GM19397 (cell line): ENCODE data around the gene CARD19.
A peak's percentile ranks its signal among the peaks of the same experiment; 100 is the strongest.

Experiments used
- ATAC-seq: cut with Tn5 transposase; IDR thresholded peaks from one replicate; pipeline ENCODE4 v1.9.1; 2021; ENCODE audit warnings: mild to moderate bottlenecking, moderate library complexity; ENCODE audit not compliant: unreplicated experiment

Gene CARD19

DNA sequence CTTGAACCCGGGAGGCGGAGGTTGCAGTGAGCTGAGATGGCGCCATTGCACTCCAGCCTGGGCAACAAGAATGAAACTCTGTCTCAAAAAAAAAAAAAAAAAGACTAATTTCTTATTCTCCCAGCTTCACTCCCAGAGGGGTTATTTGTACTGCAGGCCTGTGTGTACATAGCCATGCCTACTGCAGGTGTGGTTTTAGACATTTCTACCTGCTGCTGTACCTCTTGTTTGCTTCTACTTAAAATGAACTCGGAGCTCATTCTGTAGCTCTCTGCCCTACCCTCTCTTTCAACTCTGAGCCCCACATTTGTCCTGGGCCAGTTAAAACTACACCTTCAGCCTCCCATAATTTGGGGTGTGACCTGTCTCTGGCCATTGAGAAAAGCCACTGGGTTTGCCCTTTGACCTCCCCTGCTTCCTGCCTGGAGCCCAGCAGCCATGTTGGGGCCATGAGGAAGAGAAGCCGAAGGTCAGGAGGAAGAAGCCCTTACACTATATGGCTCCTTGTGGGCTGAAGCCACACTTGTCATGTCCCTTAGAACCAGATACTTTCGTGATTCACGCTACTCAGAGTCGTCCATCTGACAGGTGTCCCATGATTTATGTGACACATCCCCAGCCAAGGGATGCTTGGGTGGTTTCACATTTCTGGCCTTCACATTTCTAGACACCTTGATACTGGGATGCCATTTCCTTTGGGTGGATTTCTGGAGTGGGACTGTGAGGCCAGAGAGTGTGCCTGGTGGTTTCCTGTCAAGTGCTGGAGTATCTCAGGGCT is 9.4 kb upstream of the CARD19 start:
- no peak for ATAC-seq

DNA sequence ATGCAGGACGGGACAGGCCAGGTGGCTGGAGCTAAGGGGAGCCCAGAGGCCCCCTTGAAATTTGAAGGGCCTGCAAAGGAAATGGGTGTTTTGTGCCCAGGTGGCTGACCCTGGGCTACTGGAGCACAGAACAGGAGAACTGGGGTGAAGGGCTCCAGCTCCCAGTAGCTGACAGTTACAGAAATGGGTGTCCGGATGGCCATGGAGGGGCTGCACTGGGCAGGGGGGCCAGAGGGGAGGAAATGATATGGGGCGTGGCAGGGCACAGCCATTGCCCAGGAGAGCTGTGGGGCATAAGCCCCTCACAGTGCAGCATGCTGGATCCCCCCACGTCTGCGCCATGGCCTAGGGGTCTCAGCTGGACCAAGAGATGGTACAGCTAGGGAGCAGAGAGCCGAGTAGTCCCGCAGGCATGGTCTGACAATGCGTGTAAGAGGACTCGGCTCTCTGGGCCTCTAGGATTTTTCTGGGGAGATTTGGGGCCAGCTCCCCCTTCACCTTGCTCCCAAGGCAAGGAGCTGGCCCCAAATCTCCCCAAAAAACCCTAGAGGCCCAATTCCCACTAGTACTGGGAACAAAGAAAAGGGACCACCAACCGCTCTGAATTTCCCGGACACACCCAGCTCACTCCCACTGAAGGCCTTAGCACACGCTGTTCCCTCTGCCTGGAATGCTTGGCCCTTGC is 7.9 kb upstream of the CARD19 start:
- ATAC-seq, result no peak

DNA sequence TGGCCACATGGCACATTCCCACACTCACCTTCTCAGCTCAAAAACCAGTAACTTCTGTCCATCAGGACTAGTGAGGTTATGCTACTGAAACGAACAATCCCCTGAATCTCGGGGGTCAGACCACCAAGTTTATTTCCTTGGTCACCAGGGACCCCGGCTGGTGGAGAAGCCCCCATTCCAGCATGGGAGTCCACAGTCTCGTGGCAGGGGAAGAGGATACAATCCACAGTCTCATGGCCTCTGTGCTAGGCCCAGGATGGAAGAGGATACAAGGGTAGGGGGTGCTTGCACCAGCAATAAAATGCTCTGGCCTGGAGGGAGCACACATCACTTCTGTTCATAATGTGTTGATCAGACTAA is 7.4 kb upstream of the CARD19 start:
- no peak for ATAC-seq

DNA sequence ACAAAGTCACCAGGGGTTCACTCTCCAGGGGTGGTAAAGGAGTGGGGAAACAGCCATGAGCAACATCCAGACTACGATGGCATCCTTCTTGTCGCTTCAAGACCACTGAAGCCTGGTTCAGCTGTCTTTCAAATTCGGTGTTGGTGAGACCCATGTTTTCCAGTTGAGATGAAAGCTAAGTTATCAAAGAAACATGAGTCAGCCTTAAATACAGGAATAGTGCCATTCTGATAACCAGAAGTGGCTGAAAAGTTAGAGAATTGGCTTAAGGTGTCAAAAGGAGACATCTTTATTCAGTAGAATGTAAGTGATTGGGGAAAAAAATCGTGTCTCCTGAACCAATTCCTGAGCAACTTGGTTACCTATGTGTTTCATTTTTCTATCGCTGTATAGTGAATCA is 7.0 kb upstream of the CARD19 start:
- ATAC-seq, result no peak

DNA sequence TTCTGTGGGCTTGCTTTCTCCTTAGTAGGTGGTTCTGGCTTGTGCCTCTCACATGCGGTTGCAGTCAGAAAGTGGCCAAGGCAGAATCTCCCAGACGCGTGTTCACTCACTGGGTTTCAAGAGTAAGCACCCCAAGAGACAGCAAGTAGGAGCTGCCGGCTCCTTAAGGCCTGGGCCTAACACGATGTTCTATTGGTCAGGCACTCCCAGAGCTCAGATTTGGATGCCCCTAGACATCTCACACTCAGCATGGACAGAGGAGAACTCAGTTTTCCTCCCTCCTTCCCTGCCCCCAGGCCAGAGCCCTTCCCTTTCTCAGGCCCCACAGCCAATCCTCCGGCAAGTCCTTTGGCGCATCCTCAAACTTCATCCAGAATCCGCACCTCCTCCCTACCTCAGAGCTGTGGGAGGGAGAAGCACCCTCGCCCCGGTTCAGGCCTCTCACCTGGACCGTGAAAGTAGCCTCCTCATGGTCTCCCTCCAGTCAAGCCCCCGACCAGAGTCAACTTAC is 6.5 kb upstream of the CARD19 start:
- no peak for ATAC-seq

DNA sequence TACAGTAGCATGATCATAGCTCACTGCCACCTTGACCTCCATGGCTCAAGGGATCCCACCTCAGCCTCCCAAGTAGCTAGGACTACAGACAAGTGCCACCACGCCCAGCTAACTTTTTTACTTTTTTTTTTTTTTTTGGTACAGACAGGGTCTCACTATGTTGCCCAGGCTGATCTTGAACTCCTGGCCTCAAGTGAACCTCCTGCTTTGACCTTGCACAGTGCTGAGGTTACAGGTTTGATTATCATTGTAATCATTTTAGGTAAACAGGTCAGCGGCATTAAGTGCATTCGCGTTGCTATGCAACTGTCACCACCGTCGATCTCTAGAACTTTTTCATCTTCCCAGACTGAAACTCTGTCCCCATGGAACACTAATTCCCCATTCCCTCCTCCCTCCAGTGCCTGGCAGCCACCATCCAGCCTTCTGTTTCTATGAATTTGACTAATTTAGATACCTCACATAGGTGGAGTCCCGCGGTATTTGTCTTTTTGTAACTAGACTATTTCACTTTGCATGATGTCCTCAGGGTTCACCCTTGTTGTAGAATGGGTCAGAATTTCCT is 5.8 kb upstream of the CARD19 start:
- no peak for ATAC-seq

DNA sequence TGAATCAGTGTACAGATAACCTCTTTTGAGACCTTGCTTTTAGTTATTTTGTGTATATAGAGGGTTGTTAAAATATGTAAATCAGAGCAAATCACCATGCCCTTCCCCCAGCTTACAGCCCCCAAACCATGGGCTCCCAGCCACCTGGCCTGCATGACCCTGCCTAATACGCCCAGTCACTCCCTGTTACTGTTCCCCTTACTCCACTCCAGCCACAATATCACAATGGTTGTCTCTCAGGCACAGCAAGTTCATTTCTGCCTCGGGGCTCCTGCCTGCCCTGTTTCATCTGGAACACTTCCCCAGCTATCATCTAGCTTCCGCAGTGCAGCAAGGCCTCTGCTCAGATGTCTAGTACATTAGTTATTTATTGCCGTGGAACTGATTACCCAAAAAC is 5.0 kb upstream of the CARD19 start:
- no peak for ATAC-seq

DNA sequence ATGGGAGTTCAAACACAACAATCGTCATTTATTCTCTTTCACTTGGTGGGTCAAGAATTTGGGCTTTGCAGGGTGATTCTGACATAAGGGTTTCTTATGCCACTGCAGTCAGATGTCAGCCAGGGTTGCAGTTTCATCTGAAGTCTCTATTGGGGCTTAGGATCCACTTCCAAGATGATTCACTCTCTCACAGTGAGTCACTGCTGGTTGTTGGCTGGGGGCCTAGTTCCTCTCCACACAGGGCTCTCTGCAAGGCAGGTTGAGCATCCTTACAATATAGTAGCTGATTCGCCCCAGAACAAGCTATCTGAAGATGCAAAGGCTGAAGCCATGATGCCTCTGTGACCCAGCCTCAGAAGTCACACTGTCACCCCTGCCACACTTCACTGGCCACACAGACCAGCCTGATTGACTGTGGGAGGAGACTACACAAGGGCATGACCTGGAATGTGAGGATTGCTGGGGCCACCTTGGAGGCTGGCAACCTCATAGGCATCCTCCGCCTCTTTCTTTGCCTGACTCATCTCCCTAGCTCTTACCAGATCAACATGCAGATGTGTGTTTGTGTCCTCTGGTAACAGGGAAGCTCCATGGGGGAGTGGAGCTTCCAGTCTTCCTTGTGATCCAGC is 4.5 kb upstream of the CARD19 start:
- ATAC-seq, result no peak

DNA sequence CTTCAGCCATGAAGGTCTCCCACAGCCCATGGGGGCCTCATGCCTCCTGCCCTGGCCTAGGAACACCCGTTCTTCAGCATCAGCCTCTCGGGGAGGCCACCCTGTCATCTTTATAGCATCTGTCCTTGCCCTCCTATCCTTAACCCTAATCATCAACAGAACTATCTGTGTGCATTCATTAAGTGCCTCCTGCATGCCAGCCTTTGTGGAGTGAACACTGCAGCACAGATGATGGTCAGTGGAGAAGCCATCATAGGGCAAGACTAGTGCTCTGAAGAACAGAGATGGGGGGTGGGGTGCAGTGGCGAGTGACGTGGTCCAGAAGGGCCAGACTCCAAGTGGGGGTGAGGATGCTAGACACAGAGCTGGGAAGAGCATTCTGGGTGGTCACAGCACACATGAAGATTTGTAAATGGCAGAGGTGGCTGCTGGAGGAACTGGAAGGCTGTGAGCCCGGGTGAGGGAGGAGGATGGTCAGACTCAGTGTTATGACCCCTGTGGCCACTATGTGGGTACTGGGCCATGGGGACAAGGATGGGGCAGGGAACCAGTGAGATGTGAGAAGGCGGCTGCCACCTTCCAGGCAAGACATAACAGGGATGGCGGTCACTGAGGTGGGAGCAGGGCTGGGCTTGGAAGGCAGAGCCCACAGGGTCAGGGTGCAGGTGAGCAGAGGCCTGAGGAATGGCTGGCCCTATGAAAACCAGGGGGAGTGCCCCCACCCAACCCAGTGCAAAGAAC is 3.6 kb upstream of the CARD19 start:
- ATAC-seq, result no peak

DNA sequence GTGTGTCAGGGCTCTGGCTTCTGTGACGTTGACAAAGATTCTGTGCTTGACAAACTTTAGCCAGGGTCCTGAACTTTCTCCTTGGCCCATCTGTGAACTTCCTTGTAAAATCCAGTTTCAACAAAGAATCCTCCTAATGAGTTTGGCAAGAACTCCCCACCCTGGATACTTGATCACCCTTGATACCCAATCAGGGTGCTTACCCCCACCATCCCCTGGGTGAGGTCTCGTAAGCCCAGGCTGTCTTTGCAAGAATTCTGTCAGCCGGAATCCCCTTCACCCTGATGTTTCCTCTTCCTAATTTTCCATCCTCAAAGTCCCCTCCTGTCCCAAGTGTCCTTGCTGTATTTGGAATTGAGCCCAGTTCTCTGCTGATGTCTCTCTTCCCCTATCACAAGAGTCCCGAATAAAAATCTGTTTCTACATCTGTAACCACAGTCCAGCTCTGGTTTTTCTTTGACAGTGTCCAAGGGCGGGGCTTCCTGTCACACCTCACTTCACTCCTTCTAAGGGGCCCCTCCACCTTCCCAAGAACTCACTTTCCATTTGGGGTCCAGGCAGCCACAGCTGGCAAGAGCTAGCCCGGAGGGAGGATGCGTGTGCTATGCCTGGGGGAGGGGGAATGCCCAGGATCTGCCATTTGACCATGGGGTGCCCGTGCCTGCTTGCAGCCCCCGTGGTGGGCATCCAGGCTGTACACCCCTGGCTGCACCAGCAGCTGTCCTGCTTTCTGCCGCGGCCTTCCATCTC is 2.7 kb upstream of the CARD19 start:
- no peak for ATAC-seq

DNA sequence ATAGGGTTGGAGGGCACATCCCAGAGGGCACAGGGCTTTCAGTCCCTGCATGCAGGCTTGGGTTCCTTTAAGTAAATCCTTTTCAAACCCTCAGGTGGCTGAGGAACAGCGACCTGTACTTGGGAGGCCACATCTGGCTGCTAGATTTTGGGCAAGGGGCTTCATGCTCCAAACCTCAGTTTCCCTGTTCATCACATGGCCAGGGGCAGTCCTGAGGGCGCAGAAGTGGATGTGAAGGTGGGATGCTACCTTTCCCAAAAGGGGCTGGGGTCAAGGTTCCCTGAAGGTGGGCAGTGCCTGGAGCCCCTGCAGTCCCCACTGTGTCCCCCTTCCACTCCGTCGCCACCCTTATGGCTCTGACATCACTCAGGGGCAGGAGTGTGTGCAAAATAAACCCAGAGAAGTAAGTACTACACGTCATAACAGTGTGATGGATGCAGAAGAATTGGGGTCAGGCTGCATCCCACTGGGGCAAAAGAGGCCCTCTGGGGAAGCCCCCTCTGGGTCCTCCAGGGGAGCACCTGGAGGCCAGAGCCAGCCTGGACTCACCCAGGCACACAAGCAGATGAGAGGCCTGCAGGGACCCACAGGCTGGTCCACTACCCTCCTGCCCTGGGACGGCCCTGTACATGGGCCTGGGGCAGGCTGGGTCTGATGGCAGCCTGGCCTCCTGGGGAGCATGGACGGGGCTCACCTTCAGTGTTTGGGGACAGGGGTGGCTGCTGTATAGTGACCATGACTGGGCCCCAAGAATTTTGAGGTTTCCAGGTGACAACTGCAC is 1.9 kb upstream of the CARD19 start:
- ATAC-seq, result no peak

DNA sequence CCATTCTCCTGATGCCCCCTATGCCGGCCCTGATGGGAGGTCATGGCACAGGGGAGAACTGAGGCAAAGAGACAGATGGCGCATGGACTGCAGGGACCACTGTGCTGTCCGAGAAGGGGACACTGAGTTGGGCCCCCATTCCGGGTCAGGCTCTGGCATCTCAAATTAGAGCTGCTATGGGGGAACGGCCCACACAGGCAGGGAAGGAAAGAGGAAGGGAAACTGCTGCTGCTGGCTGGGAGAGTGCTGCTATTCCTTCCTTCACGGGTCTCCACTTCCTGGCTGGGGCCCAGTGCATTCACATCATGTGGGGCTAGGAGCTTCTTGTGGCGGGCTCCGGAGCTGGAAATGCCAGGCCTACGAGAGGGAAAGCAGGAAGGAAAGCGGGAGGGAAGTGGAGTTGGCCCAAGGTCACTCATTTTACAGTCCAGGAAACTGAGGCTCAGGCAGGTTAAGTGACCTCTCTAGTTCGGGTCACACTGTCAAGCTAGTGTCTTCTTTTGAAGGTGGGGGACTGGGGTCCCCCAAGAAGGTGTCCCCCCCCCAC is 1.3 kb upstream of the CARD19 start:
- no peak for ATAC-seq

DNA sequence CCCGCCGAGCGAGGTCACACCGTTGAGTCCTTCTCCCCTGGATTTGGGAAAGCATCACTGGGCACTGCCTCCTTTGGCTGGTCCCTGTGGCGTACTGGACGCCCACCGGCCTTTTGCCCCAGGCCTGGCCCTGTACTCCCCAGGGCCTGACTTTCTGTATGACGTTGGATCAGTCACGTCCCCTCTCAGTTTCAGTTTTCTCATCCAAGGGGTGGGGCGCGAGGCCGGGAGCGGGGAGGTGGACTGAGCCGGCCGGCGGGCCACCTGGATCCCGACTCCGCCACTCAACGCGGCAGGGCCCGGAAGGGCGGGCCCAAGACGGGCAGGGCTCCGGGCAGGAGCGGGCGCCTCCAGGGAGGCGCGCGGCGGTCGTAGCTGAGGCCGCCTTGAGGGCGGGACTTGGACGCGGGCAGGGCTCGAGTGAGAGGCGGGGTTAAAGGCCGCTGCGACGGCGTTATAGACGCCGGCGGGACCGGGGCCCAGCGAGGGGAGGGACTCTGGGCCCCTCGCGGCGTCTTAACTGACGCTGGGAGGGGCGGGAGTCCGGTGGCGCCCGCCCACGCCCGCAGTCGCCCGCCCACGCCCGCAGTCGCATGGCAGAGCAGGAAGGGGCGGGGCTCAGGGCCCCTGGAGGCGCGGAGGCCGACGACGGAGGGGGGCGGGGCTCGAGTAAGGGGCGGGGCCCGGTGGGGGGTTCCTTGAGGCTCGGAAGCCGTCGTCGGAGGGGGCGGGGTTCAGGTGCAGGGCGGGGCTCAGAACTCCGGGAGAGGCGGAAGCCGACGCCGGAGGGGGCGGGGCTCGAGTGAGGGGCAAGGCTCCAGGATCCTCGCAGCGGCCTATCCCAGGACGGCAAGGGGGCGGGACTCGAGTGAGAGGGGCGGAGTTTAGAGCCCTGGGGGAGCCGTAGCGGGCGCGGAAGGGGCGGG is 549 bp upstream of the CARD19 start:
- ATAC-seq, result peak; percentile 67

DNA sequence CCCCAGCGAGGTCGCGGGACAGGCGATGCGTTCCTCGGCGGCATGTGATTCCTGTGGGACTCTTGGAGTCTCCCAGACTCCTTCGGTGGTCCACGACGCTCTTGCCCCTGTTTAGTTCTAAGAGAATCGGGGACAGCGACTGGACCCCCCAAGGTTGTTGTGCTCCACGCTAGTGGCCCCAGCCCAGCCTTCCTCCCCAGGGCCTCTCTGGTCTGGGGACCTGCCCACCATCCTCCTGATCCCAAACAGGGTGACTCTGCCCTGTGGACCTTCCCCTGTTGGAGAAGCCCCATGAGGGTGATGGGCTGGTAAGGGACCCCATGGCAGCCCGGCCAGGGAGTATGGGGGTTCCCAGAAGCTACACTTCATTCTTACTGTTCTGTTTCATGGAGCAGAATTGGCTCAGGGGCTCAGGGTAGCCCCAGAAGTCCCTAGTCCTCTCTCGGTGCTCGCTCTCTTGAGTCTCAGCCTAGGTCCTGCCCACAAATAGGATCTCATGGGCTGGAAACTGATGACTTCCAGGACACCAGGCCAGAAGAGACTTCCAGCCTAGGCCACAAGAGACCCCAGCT is 880 bp downstream of the CARD19 start:
- ATAC-seq, result no peak

DNA sequence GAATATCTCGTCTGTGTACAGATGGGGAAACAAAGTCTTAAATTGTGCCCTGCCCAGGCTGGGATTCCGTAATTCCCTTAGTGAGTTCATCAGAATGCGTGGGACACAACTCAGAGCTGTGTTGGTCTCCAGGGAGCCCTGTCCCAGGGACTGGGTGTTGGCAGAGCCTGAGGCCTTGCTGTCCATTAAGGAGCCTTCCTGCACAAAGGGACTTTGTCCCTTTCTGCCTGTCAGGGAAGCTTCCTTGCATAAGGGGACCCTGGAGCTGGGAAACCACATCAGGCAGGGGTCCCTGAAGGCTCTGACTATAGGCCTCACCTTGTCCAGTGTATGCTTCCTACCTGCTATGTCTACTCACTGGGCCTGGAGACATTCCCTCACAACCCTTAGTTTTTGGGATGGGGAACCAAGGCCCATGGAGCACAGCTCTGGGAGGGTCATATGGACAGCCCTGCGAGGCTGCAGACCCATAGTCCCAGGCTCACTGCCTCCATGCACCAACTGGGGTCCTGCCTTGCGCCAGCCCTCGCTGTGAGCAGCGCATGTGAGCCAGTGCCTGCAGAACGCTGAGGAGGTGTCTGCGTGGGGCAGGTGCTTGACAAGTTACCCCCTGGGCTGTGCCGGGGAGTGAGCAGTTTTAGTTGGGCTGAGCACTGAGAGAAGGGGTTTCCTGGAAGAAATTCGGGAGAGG is 1.6 kb downstream of the CARD19 start:
- ATAC-seq, result no peak

DNA sequence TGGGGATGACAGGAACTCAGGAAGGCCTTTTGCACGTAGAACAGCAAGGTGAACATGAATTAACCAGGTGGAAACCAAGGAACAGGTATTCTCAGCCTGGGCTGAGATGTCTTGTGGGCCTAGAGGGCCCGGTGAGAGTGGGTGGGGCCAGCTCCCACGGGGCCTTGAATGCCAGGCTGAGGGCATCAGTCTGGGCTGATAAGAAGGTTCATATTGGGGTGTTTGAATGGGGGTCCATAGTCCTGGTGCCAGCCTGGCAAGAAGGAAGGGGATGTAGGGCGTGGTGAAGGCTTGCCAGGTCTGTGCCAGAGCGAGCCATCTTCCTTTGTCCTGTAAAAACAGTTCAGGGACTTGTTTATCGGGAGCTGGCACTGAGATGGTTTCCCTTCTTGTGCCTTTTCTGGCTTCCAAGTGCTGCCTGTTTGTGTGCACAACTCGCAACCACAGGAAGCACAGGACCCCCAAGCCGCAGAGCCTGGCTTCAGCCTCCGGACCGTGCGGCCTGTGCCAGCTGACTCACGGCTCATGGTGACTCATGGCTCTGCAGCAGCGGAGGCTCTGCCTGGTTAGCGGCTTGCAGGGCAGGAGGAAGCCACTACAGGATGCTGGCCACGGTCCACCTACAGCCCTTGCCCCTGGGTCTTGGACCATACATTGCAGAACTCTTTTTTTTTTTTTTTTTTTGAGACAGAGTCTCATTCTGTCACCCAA is 2.4 kb downstream of the CARD19 start:
- no peak for ATAC-seq
